Activated T-cell treated with anti-CD3 and anti-CD28 coated beads, Interleukin-2, amount 50 U/mL, for 72 hours (primary cell): ENCODE results near the gene DNAAF3. TPM values are rescaled to one million over a fixed set of nuclear protein-coding genes. Genes with fewer than 3 reads are reported as not detected.

Source experiments
- ATAC-seq, 2 donors: fragments of 150-1000 bp; cut with Tn5 transposase; replicated peaks in 1 of 2; 2 replicates each; pipeline ENCODE4 v1.10.0; 2021; ENCODE audit warnings: moderate library complexity in 2 of 2, mild to moderate bottlenecking in 1 of 2
- DNase-seq, 2 donors: peaks; one replicate each; pipeline ENCODE4 v3.0.0; 2021 to 2022; ENCODE audit warnings: mixed read lengths in 1 of 2
- H3K27ac Mint-ChIP-seq: one replicate; pipeline ENCODE4 v1.8.0; 2022; ENCODE audit warnings: mild to moderate bottlenecking, moderate library complexity, mixed read lengths
- H3K27me3 Mint-ChIP-seq: one replicate; pipeline ENCODE4 v1.8.0; 2022; ENCODE audit warnings: low read depth, mixed read lengths
- H3K36me3 Mint-ChIP-seq, 2 donors: one replicate each; pipeline ENCODE4 v1.8.0; 2022; ENCODE audit warnings: mixed read lengths in 2 of 2, mild to moderate bottlenecking in 1 of 2; ENCODE audit not compliant: insufficient read depth in 2 of 2
- H3K4me1 Mint-ChIP-seq: one replicate; pipeline ENCODE4 v1.8.0; 2022; ENCODE audit warnings: low read depth, mixed read lengths
- H3K4me3 Mint-ChIP-seq, 2 donors: one replicate each; pipeline ENCODE4 v1.8.0; 2022; ENCODE audit warnings: mild to moderate bottlenecking in 2 of 2, mixed read lengths in 2 of 2, moderate library complexity in 2 of 2
- H3K9me3 Mint-ChIP-seq, 2 donors: one replicate each; pipeline ENCODE4 v1.8.0; 2022; ENCODE audit warnings: mixed read lengths in 2 of 2
- total RNA-seq, 2 donors: library from RNA; stranded (reverse); gene quantifications; one replicate each; pipeline ENCODE4 v1.2.3, GENCODE V29; 2022

Gene DNAAF3
- total RNA-seq, 2 donors from 2014 or later = 0.46 TPM

- H3K27ac Mint-ChIP-seq = no peak overlapping the region
- H3K9me3 Mint-ChIP-seq = no peaks in the 10 kb centered on the region
- H3K27me3 Mint-ChIP-seq = peaks cover 16% of the 10 kb centered on the region
- no peak for DNase-seq
- no peak overlapping the region for H3K4me3 Mint-ChIP-seq
- no peak for ATAC-seq
- H3K36me3 Mint-ChIP-seq = no peaks in the 10 kb centered on the region
- H3K4me1 Mint-ChIP-seq = peaks cover 5% of the 10 kb centered on the region
Measured at GRCh38 chr19:55136399-55137102, 29.9 kb downstream of the DNAAF3 start.

- H3K27ac Mint-ChIP-seq = no peak overlapping the region
- H3K4me1 Mint-ChIP-seq = no peaks in the 10 kb centered on the region
- peaks cover 27% of the 10 kb centered on the region for H3K27me3 Mint-ChIP-seq
- H3K36me3 Mint-ChIP-seq = no peaks in the 10 kb centered on the region
- no peaks in the 10 kb centered on the region for H3K9me3 Mint-ChIP-seq
- no peak for DNase-seq
- no peak overlapping the region for H3K4me3 Mint-ChIP-seq
- ATAC-seq = no peak
Measured at GRCh38 chr19:55134736-55135135, 31.7 kb downstream of the DNAAF3 start.

- Mint-ChIP-seq H3K4me1 (no peaks in the 10 kb centered on the region), H3K36me3 (no peaks in the 10 kb centered on the region), H3K9me3 (no peaks in the 10 kb centered on the region), H3K27me3 (peaks cover 27% of the 10 kb centered on the region), H3K4me3 (no peak overlapping the region), H3K27ac (no peak overlapping the region)
- DNase-seq = no peak
- ATAC-seq = no peak
Measured at GRCh38 chr19:55133639-55134444, 32.6 kb downstream of the DNAAF3 start.

GRCh38 chr19:55132453-55133129, 33.8 kb downstream of the DNAAF3 start:
- DNase-seq (no peak), ATAC-seq (no peak)
- H3K27me3 Mint-ChIP-seq = peaks cover 27% of the 10 kb centered on the region
- H3K9me3 Mint-ChIP-seq = no peaks in the 10 kb centered on the region
- no peaks in the 10 kb centered on the region for H3K36me3 Mint-ChIP-seq
- H3K4me3 Mint-ChIP-seq = no peak overlapping the region
- H3K4me1 Mint-ChIP-seq = no peaks in the 10 kb centered on the region
- H3K27ac Mint-ChIP-seq = no peak overlapping the region

GRCh38 chr19:55131421-55131820, 35.0 kb downstream of the DNAAF3 start:
- H3K9me3 Mint-ChIP-seq = no peaks in the 10 kb centered on the region

GRCh38 chr19:55119053-55119452, 47.4 kb downstream of the DNAAF3 start:
- Mint-ChIP-seq H3K27ac (no peak overlapping the region), H3K4me3 (peak overlapping the region; percentile 97), H3K27me3 (peaks cover 14% of the 10 kb centered on the region), H3K9me3 (no peaks in the 10 kb centered on the region), H3K4me1 (peaks cover 55% of the 10 kb centered on the region), H3K36me3 (peaks cover 9 to 10% of the 10 kb centered on the region in 2 donors)
- DNase-seq = no peak
- ATAC-seq = no peak

More at GRCh38 chr19:55131421-55131820, 35.0 kb downstream of the DNAAF3 start:
- H3K36me3 Mint-ChIP-seq = no peaks in the 10 kb centered on the region
- H3K4me3 Mint-ChIP-seq = no peak overlapping the region
- peaks cover 34% of the 10 kb centered on the region for H3K27me3 Mint-ChIP-seq
- H3K27ac Mint-ChIP-seq = no peak overlapping the region
- DNase-seq (no peak), ATAC-seq (no peak)
- no peaks in the 10 kb centered on the region for H3K4me1 Mint-ChIP-seq

GRCh38 chr19:55118401-55118991, 47.9 kb downstream of the DNAAF3 start:
- Mint-ChIP-seq H3K9me3 (no peaks in the 10 kb centered on the region), H3K27ac (peak overlapping the region; percentile 97), H3K27me3 (peaks cover 9% of the 10 kb centered on the region), H3K36me3 (peaks cover 9 to 10% of the 10 kb centered on the region in 2 donors), H3K4me3 (peak overlapping the region; percentile 97), H3K4me1 (peaks cover 55% of the 10 kb centered on the region)
- ATAC-seq (no peak), DNase-seq (peak in 1 of 2 donors; percentile 35)

GRCh38 chr19:55117663-55118391, 48.6 kb downstream of the DNAAF3 start:
- H3K36me3 Mint-ChIP-seq = peaks cover 9 to 10% of the 10 kb centered on the region in 2 donors
- peak overlapping the region; percentile 97 for H3K27ac Mint-ChIP-seq
- no peaks in the 10 kb centered on the region for H3K9me3 Mint-ChIP-seq
- DNase-seq (peak; percentile 97 to 98), ATAC-seq (peak; percentile 94 to 96)
- peaks cover 55% of the 10 kb centered on the region for H3K4me1 Mint-ChIP-seq
- peaks cover 5% of the 10 kb centered on the region for H3K27me3 Mint-ChIP-seq
- H3K4me3 Mint-ChIP-seq = peak overlapping the region; percentile 97

- H3K27me3 Mint-ChIP-seq = no peaks in the 10 kb centered on the region
- H3K36me3 Mint-ChIP-seq = peaks cover 9 to 10% of the 10 kb centered on the region in 2 donors
- DNase-seq (no peak), ATAC-seq (peak; percentile 37 to 39)
- peak within 1 kb of the TSS; percentile 97 for H3K27ac Mint-ChIP-seq
- no peaks in the 10 kb centered on the region for H3K9me3 Mint-ChIP-seq
- H3K4me1 Mint-ChIP-seq = peaks cover 55% of the 10 kb centered on the region
- peak within 1 kb of the TSS; percentile 97 to 100 for H3K4me3 Mint-ChIP-seq
Measured at GRCh38 chr19:55116859-55117662, 49.4 kb downstream of the DNAAF3 start, which contains the start of gene PPP1R12C. TSS of gene PPP1R12C (minus strand) at chr19:55117637. CDS start at chr19:55117543, 94 bp downstream.

GRCh38 chr19:55116232-55116858, 50.1 kb downstream of the DNAAF3 start:
- peaks cover 55% of the 10 kb centered on the region for H3K4me1 Mint-ChIP-seq
- no peaks in the 10 kb centered on the region for H3K9me3 Mint-ChIP-seq
- H3K27ac Mint-ChIP-seq = peak overlapping the region; percentile 49
- H3K27me3 Mint-ChIP-seq = no peaks in the 10 kb centered on the region
- DNase-seq (peak; percentile 56 to 62), ATAC-seq (peak; percentile 31 to 59)
- peaks cover 9 to 10% of the 10 kb centered on the region in 2 donors for H3K36me3 Mint-ChIP-seq
- peak overlapping the region; percentile 89 to 100 for H3K4me3 Mint-ChIP-seq

GRCh38 chr19:55115446-55116065, 50.9 kb downstream of the DNAAF3 start:
- H3K4me1 Mint-ChIP-seq = peaks cover 51% of the 10 kb centered on the region
- no peak for ATAC-seq
- H3K36me3 Mint-ChIP-seq = peaks cover 10 to 11% of the 10 kb centered on the region in 2 donors
- no peak for DNase-seq
- H3K27ac Mint-ChIP-seq = peak overlapping the region; percentile 49
- no peaks in the 10 kb centered on the region for H3K9me3 Mint-ChIP-seq
- no peaks in the 10 kb centered on the region for H3K27me3 Mint-ChIP-seq
- H3K4me3 Mint-ChIP-seq = peak overlapping the region; percentile 89 to 100
